HUDEP-2 (cell line): ENCODE results near the gene CMTM1.

Source experiments
- DNase-seq, 76 experiments: peaks; one replicate each; lab custom pipeline; 2025; ENCODE audit not compliant: unreplicated experiment in 76 of 76; lab: John Stamatoyannopoulos, UW

CMTM1 gene

DNA sequence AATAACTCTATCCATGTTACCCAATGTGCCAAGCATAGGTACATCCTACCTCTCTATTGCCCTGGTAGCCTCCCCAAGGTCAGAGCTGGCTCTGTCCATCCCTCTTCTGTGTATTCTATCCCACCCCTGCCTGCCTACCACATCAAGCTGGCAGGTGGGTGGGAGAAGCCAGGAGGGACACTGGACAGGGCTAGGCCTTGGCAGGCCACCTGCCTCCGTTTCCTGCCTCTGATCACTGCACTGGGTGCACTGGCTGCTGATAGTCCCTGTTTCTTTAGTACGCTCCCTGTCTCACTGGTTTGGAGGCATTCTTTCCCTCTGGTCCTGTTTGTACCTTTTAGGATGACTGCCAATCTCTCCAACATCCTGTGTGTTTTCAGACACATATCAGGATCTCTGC lies 29.0 kb upstream of the CMTM1 start:
- DNase-seq, result no peak

DNA sequence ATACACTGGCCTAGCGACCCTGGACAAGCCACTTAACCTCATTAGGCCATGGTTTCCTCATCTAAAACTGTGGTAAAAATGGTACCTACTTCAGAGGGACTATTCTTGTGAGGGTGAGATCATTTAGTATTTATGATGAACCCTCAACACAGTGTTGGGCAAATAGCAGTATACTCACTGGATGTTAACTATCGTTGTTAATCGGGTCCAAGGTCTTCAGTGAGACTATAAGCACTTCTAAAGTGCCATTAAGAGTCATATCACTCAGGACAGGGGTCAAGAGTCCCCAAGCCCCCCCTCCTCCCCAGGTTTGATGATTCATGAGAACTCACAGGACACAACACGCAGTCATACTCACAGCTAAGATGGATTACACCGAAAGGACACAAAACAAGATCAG lies 27.3 kb upstream of the CMTM1 start:
- DNase-seq, result no peak

DNA sequence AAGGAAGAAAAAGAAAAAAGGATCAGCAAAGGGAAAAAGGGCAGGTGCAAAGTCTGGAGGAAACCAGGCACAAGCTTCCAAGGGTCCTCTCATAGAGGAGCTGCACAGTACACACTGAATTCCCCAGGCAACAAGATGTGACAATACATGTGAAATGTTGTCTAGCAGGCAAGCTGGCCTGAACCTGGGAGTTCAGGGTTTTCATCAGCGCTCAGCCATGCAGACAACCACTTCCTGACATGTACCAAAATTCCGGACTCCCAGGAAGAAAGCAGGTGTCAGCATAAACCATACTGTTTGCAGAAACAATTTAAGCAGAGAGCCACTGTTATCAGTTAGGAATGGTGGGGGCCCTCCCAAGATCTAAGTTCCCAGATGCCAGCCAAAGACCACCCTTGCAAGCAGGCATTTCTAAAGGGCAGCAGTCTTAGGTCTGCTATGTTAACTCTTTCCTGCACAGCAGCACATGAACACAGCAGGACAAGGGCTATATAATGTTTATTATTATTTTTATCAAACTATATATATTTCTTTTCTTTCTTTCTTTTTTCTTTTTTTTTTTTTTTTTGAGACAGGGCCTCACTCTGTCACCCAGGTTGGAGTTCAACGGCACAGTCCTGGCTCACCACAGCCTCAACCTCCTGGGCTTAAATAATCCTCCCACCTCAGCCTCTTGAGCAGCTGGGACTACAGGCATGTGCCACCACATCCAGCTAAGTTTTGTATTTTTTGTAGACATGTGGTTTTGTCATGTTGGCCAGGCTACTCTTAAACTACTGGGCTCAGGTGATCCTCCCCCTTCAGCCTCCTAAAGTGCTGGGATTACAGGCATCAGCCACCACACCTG lies 26.4 kb upstream of the CMTM1 start:
- no peak for DNase-seq

DNA sequence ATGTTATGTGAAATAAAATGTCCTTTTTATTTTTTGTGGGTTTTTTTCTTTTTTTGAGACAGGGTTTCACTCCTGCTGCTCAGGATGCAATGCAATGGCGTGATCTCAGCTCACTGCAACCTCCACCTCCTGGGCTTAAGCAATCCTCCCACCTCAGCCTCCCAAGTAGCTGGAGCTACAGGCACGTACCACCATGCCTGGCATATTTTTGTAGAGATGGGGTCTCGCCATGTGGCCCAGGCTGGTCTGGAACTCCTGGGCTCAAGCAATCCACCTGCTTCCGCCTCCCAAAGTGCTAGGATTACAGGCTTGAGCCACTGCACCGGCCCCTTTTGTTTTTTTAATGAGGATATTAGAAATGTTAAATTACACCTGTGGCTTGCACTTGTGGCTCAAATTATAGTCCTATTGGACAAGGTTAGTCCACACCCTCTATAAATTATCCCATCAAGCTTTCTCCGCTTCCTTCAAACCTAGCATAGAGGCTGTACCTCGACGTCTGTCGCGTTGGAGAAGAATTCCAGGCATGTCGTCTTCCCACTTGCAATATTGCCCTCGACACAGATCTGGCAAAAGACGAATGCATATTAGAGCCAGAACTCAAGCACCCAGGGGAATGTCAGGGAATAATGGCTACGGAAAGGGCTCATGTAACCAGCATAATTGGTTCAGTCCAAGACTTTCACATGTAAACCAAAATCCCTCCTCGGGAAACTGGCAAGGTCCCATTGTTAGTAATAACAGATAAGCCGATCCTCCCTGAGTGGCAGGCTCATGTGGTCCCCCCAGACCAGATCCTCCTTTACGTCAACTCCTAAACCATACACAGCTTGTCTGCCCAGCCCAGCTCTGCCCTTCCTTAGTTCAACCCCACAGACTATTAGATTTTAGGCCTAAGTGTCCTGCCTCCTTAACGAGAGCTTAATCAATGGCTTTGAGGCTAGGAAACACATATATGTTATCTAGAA lies 24.6 kb upstream of the CMTM1 start:
- DNase-seq, result no peak

DNA sequence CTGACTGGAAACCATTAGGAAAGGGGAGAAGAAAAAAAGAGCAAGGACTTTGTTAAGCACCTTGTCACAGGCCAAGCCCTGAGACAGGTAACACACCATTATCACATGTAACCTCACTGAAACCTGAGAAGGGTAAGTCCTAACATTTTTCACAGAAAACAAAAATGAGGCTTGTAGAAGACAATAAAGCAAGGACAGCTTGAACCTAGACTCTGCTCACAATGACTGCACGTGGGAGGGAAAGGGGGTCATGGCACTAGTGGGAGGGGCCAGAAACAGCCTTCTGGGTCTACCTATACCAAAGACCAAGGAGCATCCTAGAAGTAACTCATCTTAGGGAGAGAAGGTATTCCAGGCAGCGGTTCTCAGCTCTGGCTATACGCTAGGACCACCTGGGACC lies 23.8 kb upstream of the CMTM1 start:
- no peak for DNase-seq

DNA sequence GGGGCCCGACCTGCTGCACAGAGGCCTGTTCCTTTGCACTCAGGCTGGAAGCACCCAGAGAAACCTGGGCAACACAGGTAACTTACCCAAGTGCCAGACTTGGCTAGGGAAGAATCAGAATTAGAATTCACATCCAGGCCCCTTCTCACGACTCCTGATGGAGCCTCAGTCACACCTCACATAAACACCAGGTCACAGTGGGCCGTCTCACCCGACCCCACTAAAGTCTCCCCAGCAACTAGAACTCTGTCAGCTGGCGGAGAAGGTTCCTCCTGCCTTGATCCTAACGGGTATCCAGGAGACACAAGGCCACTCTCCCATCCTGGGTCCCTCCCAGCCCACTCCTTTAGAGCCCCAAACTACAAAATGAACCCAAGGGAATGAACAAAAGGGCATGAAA lies 22.7 kb upstream of the CMTM1 start:
- DNase-seq, result no peak

DNA sequence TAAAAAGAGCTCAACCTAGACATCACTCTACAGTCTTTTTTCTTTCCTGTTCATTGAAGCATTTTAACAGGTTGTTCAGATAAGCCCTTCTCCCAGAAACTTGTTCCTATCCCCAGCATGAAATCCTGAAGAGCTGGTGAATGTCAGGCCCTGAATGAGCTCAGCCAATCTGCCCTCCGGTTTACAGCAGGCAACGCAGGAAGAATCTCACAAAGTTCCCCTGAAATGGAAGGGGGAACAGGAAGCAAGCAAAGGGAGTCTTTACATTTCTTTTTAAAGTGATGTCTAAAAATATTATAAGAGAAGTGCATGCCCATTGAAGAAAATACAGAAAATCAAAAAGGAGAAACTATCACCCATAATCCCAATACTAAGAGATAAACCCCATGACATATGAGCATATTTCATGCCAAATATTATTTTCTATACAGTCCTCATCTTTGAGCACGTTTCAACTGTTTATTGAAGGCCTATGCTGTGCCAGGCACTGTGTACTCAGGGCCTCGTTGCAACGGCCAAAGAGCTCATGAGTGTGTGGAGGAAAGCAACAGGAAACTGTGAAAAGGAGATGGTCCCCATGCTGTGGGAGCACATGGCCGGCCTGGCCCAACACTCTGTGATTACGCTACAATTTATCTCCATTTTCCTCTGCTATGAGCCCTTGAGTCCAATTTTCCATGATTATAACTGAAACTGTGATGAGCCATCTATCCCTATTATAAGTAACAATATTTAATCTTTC lies 22.1 kb upstream of the CMTM1 start:
- no peak for DNase-seq

DNA sequence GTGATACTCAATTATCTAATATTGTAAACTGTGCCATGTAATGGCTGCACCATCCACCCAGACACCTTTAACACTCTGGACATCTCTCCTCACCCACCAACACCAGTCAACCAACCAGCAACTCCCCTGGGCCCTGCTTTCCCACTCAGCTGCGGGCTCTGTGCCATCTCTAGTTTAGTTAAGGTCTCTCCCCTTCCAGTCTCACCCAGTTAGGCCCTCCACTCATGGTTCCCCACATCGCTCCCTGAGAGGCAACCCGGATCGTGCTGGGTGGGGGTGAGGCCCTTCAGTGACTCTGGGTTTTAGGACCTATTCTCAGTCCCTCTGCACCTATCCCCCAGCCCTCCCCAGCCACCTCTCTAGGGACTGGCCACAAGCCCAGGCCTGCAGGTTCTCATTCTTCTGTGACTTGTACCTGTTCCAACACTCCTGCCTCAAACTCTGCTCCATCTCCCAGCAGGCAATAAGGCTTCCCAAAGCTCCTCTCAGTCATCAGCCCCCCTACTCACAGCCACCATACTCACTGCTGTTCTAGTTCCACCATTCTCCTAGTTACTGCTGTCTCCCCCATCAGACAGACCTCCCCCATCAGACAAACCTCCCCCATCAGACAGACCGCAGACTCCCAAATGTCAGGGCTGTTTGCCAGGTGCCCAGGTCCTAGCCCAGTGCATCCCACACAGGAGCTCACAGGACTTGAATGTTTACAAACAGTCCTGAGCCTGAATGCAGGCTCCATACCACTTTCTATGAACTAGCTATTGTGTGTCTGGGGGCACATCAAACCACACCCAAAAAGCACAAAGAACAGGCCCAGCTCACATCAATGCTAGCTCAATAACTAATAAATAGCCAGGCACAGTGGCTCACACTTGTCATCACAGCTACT lies 18.9 kb upstream of the CMTM1 start:
- no peak for DNase-seq

DNA sequence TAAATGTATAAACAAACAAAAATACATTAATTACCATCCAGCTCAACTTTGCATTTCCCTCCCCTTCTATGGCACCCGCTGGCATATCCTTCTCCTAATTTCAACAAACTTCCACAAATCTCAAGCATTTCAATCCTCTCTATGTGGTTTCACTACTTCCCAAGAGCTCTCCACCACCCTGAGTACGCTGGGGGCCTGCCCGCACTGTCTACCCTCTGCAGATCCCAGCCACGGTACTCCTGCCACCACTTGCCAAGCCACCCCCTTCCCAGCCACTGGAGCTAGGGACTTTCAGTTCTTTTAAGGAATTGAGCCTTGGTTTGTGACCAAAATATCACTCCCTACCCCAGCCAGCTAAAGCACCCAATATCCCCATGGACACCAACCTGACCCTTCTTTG lies 18.2 kb upstream of the CMTM1 start:
- DNase-seq, result no peak

DNA sequence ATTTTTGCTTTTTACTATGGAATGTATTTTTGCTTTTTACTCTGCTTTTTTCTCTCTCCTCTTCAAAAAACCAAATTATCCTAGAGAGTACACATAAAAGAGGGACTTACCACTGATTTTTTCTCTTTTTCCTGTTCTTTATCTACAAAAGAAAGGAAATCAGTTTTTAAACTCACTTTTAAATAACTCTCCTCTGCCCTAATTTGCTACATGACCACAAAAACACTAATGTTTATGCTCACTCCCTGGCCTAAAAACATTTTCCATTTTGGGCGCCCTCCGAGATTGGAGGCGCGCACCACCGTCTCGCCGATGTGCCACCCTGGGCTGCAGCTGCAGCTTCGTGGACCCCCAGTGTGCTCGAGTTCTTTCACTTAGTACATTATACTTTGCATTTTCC lies 17.4 kb upstream of the CMTM1 start:
- no peak for DNase-seq

DNA sequence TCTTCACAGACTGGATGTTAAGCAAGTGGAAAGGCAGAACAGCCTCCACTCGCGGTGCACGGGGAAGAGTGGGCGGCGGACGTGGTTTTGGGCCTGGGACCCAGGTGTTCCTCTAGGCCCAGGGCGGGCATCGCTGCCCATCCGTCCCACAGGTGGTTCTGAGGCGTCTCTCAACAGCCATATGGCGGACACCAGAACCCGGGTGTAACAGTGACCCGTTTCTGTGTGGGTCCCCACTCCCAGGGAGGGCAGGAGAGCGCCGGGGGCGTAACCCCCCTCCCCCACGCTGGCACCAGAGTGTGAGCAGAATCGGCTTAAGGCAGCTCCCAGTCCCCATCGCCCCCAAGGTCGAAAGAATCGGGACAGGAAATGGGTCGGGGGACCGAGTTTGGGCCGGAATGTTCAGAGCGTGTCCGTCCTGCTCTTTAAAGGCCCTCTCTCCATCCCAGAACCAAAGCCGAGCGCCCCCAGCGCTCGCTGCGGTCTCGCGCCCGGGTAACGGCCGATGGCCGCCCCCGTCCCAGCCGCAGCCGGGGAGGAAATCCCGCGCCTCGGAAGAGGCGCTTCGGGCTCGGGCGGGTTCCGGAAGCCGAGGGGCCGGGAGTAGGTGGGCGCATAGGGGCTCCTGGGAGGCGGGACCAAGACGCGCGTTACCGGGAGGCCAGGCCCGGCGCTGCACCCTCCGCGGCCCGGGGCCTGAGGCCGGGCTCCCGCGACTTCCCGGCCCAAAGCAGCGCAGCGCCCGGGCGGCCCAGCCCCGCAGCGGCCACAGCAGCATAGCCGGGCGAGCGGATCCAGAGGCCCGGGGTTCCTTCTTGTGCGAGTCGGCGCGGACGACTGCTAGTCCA lies 16.7 kb upstream of the CMTM1 start, which contains the start of gene TK2:
Gene TK2, minus strand, starts transcription at position 839 of the 848 bp plus-strand sequence. Its CDS starts 61 bp downstream, at position 778.
- DNase-seq, result peak in 30 of 76 experiments; percentile 12 to 68 (median 42)

DNA sequence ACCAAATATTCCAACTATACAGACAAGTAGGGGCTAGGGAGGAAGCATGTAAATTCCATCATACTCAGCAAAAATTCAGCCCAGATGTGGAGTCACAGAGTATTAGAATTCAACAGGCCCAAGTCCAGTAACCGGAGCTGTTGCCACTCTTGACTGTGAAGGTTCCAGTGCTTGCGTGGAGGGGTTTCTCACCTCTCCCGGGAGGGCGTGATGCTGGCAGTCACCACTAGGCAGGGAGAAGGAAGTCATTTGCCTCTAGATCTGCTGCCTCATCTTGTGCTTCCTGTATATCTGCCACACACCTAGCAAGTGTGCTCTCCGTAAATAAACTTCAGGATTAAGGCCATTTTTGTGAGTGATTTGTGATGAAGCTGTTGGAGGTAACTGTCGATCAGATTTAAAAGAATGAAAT lies 14.9 kb upstream of the CMTM1 start:
- peak in 48 of 76 experiments; percentile 12 to 65 (median 36) for DNase-seq

DNA sequence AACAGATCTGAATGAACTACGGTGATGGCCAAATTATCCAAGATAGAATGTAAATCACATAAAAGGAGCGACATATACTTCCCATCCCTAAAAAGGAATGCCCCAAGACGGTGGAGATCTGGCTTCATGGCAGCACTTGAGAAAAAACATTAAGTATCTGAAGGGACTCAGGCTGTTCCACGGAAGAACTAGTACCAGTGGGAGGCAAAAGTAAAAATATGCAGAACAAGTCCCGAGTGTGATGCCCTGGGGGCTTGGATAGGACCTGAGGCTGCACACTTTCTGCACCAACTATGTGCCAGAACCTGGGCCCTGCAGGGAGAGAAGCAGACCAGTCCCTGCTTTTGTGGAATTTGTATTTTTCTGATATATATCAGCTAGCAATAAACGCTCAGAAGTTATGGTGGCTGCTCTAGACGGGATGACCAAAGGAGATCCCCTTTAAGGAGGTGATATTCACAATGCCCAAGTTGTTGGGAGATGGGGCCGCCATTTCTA lies 14.4 kb upstream of the CMTM1 start:
- DNase-seq, result no peak

DNA sequence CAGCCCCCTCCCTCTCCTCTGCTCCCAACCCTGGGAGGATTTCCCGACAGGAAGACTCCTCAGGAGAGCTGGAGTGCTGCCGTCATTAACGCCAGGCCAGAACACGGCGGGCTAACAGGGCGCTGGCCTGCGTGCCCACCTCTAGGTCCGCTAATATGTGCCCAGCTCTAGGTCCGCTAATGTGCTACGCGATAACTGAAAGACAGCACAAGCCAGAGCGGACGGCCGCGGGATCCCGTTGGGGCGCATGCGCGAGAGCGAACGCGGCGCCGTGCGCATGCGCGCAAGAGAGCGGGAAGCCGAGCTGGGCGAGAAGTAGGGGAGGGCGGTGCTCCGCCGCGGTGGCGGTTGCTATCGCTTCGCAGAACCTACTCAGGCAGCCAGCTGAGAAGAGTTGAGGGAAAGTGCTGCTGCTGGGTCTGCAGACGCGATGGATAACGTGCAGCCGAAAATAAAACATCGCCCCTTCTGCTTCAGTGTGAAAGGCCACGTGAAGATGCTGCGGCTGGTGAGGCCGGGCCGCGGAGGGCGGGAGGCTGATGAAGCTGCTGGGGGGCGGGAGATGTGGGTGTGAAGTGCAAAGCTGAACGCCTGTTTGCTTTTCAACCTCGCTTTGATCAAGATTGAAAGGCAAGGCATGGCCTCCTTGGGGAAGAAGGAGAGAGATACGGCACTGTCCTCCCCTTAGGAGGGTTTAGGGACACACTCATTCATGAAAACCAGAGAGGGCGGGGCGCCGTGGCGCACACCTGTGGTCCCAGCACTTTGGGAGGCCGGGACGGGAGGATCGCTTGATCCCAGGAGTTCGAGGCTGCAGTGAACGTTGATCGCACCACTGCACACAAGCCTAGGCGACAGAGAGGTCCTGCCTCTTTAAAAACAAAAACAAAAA lies 13.7 kb upstream of the CMTM1 start, which contains the start of gene CKLF:
Gene CKLF, plus strand, starts transcription at position 291 of the 892 bp plus-strand sequence. Its CDS starts 140 bp downstream, at position 431.
- peak in 73 of 76 experiments; percentile 22 to 92 (median 80) for DNase-seq

DNA sequence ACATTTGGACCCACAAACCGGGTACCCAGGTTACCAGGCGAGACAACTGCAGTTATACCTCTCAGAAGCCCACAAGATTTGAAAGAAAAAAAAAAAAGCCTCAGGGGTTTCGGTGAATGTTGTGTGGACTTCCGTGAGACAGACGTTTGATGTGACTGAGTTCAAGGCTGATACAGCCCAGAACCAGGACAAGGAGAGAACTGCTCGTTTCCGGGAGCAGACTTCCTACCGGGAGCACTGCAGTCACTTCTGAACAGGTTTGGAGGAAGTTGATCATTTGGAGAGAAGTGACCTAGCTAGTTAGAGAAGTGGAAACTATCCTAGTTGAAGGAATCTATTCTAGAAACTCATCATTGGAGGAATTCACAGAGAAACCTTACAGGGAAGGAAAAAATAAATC lies 13.0 kb upstream of the CMTM1 start:
- DNase-seq, result no peak

DNA sequence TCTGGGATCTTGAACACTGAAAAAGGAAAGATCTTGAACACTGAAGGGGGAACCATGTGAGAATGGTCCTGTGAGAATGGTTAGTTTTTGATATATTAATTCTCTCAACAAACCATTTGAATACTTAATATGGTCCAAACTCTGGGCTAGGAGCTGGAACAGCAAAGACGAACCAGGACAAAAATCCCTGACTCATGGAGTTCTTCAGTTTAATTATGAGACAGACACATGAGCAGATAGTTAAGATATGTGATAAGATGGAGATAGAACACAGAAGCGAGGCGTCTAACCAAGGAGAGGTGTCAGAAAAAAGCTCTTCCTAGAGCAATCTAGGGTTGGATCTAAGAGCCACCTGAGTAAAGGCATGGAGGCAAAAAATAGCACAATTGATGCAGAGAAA lies 12.2 kb upstream of the CMTM1 start:
- DNase-seq, result no peak

DNA sequence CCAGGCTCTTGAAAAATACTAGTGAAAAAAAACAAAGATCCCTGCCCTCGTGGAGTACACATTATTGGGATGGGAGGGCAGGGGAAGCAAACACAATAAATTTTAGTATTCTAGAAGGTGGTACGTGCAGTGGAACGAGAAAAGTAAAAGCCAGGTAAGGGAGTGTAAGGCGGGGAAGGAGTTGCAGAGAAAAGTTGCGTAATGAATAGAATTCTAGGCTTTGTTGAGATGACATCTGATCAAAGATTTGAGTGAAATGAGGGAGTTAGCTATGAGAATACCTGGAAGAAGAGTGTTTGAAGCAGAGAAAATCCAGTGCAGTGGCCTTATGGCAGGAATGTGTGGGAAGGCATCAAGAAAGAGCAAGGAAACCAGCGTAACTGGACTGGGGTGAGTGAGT lies 11.7 kb upstream of the CMTM1 start:
- DNase-seq, result no peak

DNA sequence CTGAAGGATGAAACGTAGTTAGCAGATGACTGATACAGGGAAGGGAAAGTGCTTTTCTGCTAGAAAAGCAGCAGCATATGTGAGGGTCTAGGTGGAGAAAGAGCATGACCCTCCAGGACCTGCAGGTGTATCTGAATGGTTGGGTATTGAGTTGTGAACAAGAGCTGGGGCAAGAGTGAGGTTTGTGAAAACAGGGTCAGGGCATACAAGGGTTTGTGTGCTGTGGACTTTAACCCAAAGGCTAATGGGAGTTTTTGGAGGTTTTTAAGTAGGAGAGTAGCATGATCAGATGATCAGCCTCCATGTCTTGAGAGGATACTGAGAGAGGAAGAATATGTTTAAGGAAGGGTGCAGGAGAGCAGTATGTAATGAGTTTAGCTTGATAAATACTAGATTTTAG lies 6.1 kb upstream of the CMTM1 start:
- no peak for DNase-seq
